HG03520 (cell line): ENCODE results near the gene FNBP1.
"Not testable (repeated sequence)": the region's sequence is repeated elsewhere in the genome, so short reads cannot be mapped to it uniquely, and the experiment has no call there.

Source experiments
- ATAC-seq: cut with Tn5 transposase; IDR thresholded peaks from one replicate; pipeline ENCODE4 v1.9.1; 2021; ENCODE audit warnings: mild to moderate bottlenecking, moderate library complexity; ENCODE audit not compliant: unreplicated experiment

Gene FNBP1

GRCh38 chr9:129962889-129963703, 79.9 kb downstream of the FNBP1 start:
- ATAC-seq = peak; percentile 60

- no peak for ATAC-seq
Observed at GRCh38 chr9:129962451-129962864, 80.5 kb downstream of the FNBP1 start.

DNA sequence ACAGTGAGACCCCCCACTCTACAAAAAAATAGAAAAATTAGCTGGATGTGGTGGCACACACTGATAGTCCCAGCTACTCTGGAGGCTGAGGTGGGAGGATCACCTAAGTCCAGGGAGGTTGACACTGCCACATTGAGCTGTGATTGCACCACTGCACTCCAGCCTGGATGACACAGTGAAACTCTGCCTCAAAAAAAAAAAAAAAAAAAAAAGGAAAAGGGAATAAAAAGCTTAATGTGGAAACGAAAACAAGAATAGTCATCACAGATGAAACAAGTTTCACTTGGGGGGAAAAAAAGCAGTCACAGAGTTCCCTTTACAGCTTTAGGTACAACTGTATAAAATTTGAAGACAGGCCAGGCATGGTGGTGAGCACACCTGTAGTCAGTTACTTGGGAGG, 84.2 kb downstream of the FNBP1 start:
- ATAC-seq = no peak

DNA sequence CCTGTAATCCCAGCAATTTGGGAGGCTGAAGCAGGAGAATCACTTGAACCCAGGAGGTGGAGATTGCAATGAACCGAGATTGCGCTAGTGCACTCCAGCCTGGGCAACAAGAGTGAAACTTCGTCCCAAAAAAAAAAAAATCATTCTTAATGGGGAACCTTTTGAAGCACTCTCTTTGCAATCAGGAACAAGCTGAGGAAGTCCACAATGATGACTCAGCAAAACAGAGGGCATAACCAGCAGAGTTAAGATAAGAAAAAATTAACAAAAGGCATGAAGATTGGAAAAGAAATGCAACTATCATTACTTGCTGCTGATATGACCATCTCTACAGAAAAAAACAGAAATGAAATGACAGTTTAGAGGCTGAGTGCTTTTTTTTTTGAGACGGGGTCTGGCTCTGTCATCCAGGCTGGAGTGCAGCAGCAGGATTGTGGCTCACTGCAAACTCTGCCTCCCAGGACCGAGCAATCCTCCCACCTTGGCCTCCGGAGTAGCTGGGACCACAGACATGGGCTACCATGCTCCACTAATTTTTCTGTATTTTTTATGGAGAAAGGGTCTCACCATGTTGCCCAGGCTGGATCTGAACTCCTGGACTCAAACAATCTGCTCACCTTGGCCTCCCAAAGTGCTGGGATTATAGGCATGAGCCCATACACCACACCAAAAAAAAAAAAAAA, 88.0 kb downstream of the FNBP1 start:
- no peak for ATAC-seq

DNA sequence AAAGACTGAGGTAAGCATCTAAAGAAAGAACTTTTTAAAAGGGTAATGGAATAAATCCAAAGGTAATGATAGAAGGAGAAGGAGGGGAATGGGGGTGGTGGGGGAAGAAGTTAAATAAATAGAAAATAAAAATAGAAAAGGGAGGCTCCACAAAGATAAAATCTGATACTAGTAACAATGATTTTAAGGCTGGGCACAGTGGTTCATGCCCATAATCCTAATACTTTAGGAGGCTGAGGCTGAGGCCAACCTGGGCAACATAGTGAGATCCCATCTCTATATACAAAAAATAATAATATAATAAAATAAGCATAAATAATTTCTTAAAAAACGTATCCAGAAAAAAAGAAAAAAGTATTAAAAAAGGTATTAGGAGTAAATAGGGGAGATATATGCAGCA, 89.3 kb downstream of the FNBP1 start:
- ATAC-seq = no peak

- ATAC-seq = no peak
Observed at GRCh38 chr9:129952337-129952736, 90.7 kb downstream of the FNBP1 start.

GRCh38 chr9:129949821-129950220, 93.2 kb downstream of the FNBP1 start:
- no peak for ATAC-seq

DNA sequence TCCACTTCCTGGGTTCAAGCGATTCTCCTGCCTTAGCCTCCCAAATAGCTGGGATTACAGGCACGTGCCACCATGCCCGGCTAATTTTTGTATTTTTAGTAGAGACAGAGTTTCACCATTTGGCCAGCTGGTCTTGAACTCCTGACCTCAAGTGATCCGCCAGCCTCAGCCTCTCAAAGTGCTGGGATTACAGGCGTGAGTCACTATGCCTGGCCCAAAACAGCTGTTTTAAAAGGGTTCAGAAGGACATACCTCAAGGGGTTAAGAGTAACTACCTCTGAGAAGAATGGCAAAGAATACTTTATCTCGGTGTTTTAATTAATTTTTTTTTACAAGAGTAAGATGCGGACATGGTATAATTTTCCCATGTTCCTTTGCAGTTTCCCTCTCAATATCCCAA, 94.4 kb downstream of the FNBP1 start:
- ATAC-seq = not testable (repeated sequence)

- ATAC-seq = no peak
Observed at GRCh38 chr9:129946246-129946995, 96.6 kb downstream of the FNBP1 start.

DNA sequence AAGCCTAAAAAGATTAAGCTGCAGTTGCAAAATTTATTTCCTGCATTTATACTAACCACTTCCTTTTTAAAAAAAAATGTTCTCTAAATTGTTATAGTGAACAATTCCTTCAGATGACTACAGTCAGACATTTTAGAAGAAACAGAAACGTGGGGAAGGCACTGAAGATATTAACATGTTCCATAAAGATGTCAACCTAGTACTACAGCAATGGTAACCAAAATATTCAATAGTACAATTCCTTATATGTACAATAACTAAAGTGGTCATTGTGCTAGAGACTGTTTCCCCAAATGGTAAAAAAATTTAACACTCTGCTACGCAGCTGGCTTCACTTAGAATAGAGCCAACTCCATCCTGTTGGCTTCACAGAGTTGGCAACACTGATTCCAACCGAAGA, 97.7 kb downstream of the FNBP1 start:
- no peak for ATAC-seq

- ATAC-seq = no peak
Observed at GRCh38 chr9:129944506-129945116, 98.4 kb downstream of the FNBP1 start.

DNA sequence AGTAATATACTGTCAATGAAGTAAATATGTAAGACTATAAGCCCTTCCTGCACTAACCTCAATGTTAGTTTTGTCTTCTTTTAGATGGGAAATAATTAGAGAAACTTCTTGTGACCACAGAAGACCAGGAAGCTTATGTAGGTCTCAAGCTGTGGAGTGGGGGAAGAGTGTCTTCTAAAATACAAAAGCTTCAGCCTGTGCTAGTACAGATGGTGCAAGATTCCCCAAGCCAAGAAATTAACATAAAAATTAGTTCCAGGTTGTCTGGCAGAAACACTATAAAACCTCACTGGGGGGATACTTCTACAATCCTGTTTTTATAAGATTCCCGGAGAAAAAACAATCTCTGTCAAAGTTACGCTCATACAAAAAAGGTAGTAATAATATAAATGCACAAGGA, 103.6 kb downstream of the FNBP1 start:
- no peak for ATAC-seq

GRCh38 chr9:129938291-129938979, 104.6 kb downstream of the FNBP1 start:
- ATAC-seq = no peak

- ATAC-seq = not testable (repeated sequence)
Observed at GRCh38 chr9:129937879-129938278, 105.1 kb downstream of the FNBP1 start.

- no peak for ATAC-seq
Observed at GRCh38 chr9:129936222-129936621, 106.8 kb downstream of the FNBP1 start.

DNA sequence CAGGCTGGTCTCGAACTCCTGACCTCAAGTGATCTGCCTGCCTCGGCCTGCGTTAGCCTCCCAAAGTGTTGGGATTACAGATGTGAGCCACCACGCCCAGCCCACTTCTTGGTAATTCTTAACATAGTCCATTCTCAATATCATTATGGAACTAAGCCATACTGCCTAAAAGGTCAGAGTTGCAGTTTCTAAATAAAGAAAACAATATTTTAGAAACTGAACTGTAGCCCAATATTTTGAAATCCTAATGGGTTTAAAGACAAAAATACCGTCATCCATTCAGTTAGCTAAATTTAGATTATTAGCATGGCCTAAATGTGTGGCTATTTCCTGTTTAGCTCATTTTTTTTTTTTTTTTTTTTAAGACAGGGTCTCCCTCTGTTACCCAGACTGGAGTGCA, 108.2 kb downstream of the FNBP1 start:
- ATAC-seq = no peak

- ATAC-seq = no peak
Observed at GRCh38 chr9:129934041-129934591, 108.9 kb downstream of the FNBP1 start.

DNA sequence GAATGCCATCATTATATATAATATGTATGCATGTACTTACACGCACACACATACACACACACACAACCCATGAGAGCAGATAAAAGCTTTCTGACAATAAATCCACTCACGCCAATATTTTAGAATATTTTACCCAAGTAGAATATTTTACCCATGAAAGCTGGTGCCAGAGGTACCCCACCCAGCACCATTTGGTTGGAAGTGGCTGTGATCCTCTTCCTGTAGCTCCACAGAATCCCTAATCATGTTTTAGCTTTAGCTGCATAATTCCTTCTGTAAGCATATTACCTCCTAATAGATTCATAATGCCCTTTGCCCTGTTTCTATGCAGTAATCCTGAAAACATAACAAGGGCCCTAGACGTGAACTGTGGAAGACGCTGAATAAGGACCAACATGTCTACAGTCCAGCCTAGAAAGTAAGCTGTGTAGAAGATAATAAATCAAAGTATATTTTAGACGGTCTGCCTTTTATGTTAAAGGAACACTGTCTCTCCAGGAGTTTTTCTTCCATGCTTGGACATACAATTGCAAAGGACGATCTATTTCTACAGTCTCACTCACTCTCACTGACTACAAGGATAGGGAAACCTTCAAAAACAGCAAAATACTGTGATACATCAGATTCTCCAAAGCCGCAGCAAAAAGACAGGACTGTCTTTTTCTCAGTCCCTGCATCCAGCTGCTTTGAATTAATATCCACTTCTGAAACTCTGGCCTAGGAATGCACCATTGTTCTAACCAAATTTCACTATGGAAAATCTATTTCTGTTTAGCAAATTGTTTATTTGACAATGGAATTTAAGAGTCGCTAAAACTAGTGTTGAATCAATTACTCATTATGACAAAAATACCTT, 109.6 kb downstream of the FNBP1 start:
- ATAC-seq = no peak
